Activated CD4-positive, alpha-beta T cell treated with anti-CD3 and anti-CD28 coated beads, Interleukin-2, Interleukin-4, amounts not matched to agents 100 ng/mL and 50 ng/mL, durations not matched to agents 16 hours and 8 hours (primary cell): ENCODE measurements around the gene TOPAZ1.
"Not testable (repeated sequence)": the region's sequence is repeated elsewhere in the genome, so short reads cannot be mapped to it uniquely, and the experiment has no call there.

Experiments used
- DNase-seq: peaks from one replicate; pipeline ENCODE4 v3.0.0-alpha.2; 2020; ENCODE audit warnings: low spot score

The TOPAZ1 gene

DNA sequence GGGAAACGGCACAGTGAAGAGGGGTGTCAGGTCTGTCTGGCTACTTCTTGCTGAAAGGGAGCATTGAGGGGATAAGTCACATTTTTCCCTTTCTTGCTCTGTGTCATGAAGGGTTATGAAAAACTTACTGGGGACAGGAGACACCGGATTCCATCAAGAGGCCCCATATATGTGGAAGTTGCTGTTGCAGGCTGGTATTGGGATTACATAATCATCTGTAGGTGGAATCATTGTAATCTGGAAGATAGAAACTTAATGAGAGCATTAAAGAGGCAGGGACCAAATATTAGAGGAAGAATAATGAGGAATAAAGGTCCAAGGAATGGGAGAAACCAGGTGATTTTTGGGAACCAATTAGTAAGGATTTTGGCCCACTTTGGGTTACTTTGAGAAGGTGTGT is 92.6 kb downstream of the TOPAZ1 start:
- no peak for DNase-seq

DNA sequence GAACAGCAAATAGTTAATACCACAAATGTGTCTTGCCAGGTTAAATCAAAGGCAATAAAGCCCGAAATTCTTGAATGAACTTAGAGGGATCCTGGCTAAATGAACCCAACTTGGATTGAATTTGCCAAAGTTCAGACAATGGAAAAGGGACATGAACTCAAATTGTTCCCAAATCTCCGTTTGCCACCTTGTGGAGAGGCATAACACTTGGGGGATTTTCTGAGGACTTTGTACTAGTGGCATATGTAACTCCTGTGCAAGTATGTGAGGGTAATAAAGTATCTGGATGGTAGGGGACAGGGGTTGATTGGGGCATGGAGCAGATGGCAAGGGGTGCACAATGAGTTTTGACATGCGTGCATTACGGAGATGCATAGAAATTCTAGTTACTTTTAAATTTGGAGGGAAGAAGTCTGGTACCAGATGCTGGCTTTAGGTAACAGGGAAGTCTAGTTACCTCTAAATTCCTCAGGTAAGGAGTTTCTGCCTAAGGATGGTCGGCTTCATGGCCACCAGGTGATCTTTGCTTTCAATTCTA is 95.6 kb downstream of the TOPAZ1 start:
- no peak for DNase-seq

DNA sequence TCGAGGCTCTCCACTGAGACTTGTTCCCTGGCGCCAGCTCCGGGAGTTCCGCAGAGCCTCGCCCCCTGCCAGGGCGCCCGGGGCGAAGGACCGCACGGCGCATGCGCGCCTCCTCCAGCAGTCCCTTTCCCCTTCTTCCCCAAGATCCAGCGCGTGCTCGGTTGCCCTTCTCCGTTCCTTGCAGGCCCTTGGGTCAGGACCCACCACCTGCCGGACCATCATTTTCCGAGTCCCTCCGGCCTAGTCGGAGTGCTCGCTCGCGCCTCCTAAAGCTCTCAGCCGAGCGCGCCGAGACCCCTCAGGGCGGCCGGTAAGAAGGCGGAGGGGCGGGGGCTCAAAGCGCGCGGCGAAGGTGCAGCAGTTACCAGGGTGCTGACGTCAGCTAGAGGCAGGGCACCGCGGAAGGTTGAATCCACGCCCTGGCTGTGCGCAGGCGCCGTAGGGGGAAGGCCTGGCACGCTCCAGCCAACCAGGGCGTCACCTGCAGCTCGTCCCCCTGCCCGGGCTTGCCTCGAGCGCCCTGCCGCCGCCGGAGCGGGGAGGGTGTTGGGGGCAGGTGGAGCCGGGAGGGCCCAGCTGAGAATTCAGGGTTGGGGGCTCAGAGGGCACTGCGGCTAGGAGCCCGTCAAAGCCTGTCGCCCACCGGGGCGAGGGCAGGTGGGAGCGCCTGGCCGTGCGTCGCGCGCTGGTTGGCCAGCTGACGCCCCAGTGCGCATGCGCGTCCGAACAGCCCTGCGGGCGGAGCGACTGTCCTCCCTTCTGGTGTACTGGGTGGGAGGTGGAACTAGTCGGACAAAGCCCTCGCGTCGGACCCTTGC is 96.5 kb downstream of the TOPAZ1 start, which contains the start of gene TCAIM:
Gene TCAIM, plus strand, starts transcription at position 757 of the 818 bp plus-strand sequence. CDS start 16,017 bp downstream, outside the sequence.
- peak; percentile 98 for DNase-seq

- DNase-seq = no peak
These were observed 97.1 kb downstream of the TOPAZ1 start for GRCh38 chr3:44338828-44339127.

DNA sequence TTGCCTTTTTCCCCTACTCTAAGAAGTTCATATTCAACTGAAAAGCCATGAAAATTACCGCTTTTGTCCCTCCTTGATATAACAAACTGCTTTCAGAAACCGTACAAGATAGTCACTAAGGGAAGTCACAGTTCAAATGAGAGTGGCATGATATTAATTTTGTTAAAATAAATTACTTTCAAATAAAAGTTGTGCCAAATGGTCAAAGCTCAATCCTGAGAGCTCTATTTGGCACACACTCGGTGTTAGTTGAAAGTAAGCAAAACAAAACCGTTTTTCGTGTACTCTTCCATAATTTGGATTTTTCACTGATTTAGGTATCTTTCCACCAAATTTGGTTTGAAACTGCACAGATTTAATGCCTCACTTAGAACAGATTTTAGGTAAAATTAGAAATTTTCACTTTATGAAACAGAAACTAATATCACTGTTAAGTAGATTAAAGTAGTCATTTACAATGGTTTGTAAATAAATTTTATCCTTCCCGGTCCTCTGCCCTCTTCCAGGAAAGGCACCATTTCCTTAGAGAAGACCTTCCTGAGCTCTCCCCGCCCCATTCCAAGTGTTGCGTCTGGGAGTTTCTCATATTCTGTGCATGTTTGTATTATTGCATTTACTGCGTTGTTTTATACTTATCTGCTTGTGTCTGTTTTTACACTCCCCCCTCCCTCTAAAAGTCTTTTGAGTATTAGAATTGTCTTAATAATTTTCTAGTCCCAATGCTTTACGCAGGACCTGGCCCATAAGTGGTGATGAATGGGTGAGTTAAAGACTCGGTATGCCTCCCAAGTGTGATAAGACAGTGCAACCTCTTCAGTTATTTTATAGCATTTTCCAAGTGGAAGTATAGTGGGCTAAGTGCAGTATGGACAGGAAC is 97.7 kb downstream of the TOPAZ1 start:
- DNase-seq = no peak

- DNase-seq = no peak
These were observed 98.3 kb downstream of the TOPAZ1 start for GRCh38 chr3:44340058-44340395.

DNA sequence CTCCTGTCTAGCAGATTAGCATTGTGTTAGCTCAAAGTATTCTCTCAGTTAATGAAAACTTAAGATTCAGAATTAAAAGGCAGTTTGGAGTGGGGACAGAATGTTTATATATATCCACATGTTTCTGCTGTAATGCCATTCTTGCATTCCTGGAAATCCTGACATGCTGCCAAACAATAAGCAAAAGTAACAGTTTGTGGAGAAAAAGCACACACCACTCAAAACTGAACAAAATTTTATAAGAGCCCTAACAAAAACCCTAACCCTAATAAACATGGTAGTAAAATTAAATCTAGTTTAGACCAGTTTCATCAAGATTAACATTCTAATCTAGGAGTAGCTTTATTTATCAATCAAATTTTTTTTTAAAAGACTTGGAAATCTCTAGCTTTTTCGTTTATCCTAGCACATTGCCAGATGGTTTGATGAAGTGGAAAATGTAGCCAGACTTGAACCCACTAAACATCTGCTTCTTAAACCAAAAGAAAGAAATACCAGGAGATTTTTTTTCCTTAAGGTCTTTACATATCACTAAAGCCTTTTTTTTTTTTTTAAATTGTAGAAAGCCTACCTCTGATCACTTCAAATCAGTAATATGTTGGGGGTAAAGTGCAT is 100.6 kb downstream of the TOPAZ1 start:
- no peak for DNase-seq

DNA sequence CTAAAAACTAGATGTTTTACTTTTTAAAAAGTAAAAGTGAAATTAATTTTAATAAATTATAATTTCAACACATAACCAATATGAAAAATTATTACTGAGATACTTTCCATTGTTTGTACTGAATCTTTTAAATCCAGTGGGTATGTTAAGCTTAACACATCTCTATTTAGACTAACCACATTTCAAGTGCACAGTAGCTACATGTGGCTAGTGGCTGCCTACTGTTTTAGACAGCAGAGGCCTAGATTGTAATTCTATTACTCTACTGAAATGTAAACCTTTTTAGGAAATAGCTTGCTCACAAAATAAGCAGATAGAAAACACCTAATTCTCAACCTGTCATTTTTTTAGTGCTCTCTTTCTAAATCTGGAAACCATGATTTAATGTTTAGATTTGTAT is 101.7 kb downstream of the TOPAZ1 start:
- DNase-seq = no peak

DNA sequence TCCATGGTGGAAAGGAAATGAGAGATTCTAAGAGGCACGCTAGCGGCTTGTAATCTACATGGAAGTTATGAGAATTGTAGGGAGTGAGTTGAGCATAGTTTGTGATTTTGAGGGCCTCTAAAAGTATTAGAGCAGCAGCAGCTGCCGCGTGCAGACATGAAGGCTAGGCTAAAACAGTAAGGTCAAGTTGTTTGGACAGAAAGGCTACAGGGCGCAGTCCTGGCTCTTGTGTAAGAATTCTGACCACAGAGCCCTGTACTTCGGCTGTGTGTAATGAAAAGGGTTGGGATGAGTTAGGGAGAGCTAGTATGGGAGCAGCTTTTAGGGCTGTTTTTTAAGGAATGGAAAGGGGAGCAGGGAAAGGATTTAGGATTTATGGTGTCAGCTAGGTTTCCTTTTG is 104.9 kb downstream of the TOPAZ1 start:
- not testable (repeated sequence) for DNase-seq

- DNase-seq = no peak
These were observed 107.3 kb downstream of the TOPAZ1 start for GRCh38 chr3:44348993-44349392.

DNA sequence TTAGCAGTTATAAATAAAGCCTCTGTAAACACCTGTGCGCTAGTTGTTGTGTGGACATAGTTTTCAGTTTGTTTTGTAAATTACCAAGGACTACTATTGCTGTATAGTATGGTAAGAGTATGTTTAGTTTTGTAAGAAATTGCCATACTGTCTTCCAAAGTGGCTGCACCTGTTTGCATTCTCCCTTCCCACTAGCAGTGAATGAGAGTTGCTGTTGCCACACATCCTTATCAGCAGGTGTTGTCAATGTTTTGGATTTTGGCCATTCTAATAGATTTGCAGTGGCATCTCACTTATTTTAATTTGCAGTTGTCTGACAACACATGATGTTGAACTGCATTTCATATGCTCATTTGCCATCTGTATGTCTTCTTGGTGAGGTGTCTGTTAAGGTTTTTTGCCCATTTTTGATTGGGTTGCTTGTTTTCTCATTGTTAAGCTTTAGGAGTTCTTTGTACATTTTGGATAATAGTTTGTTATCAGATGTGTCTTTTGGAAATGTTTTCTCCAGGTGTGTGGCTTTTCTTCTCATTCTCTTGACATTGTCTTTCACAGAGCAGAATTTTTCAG is 111.8 kb downstream of the TOPAZ1 start:
- no peak for DNase-seq

DNA sequence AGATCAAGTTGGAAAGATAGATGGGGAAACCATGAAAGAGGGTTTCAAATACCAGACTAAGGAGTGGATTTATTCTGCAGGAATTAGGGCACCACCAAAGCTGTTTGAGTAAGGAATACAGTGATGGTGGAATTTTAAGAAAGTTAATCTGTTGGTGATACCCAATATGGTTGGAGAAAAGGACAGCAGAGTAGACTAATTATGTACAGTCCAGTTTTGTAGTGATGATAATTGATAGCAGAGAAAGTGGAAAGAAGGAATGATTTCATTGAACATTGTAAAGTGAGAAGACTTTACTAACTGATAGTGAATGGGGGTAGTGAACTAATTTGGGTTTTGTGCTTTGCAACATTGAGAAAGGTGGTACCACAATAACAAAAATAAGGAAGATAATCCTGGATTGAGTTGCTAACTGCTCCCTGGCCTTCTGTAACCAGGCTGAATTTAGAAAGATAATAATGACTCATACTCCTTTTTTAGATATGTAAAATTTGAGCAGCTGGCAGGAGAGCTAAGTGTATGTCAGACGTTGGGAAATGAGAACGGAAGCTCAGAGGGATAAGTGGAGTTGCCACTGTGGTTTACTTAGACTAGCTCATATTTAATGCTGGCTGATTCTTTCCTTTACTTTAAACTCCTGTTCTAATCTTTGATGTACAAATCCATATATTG is 113.8 kb downstream of the TOPAZ1 start:
- DNase-seq = no peak

- DNase-seq = no peak
These were observed 117.6 kb downstream of the TOPAZ1 start for GRCh38 chr3:44359146-44359751.

GRCh38 chr3:44363591-44363990 is 121.9 kb downstream of the TOPAZ1 start:
- DNase-seq = no peak

DNA sequence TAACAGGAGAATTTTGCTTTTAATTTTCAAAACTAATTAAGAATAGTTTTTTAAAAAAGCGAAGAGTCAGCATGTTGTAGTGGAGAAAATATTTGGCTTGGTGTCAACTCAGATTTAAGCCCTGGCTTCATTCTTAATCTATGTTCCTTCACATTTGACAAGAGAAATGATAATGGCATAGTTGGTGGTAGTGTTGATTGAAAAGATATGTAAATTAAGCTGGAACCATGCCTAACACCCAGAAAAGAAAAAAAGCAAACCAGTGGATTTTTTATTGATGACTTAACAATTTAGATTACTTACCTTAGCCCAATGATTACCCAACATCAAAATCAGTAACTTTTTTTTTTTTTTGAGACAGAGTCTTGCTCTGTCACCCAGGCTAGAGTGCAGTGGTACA is 124.3 kb downstream of the TOPAZ1 start:
- DNase-seq = no peak

DNA sequence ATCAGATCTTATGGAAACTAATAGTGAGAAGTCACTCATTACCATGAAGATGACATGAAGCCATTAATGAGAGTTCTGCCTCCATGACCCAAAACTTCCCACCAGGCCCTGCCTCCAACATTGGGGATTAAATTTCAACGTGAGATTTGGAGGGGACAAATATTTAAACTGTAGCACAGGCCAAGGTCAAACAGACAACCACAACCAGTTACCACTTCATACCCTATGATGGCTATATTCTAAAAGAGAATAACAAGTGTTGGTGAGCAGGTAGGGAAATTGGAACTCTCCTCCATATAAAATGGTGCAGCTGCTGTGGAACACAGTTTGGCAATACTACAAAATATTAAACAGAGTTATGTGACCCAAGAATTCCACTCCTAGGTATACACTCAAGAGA is 133.8 kb downstream of the TOPAZ1 start:
- DNase-seq = no peak
